B cell (primary cell): ENCODE results near the gene TCP10L. TPM values are rescaled to one million over a fixed set of nuclear protein-coding genes. Genes with fewer than 3 reads are reported as not detected.

Experiments
- ATAC-seq: fragments of 200-7000 bp; cut with Tn5 transposase; one replicate; pipeline ENCODE4 v1.10.0; 2021; ENCODE audit warnings: low read depth, mild to moderate bottlenecking, moderate number of reproducible peaks, moderate library complexity
- CTCF ChIA-PET: fragments of 350-600 bp; sonication (Branson Sonifier 250); formaldehyde crosslinking; loops from one replicate; lab custom pipeline; 2021; ENCODE audit warnings: antibody characterized with exemption, inconsistent platforms; lab: Charles Lee
- POLR2A ChIA-PET: fragments of 350-600 bp; sonication (Branson Sonifier 250); formaldehyde crosslinking; loops from one replicate; lab custom pipeline; 2021; ENCODE audit warnings: antibody characterized with exemption; lab: Charles Lee
- DNase-seq: peaks from one replicate; pipeline ENCODE4 v3.0.0; 2013
- H2AFZ ChIP-seq: 2 replicates; pipeline ENCODE4 v1.6.1; 2012; ENCODE audit warnings: mild to moderate bottlenecking, low read depth, low read length; ENCODE audit not compliant: insufficient read depth, poor library complexity, severe bottlenecking
- H3K27ac ChIP-seq, 2 donors: 1 replicate in 1 of 2; 2 replicates in 1 of 2; pipeline ENCODE4 v1.5.1; 2012 to 2013; ENCODE audit warnings: low read length in 2 of 2, mild to moderate bottlenecking in 2 of 2, moderate library complexity in 1 of 2
- H3K27me3 ChIP-seq, 4 experiments: fragments of 200-600 bp in 1 of 4; sonication (generic) in 1 of 4; replicated peaks in 1 of 4; 1 replicate in 2 of 4; 2 replicates in 2 of 4; pipeline versions ENCODE4 v1.6.1 to v1.7.0; 2013 to 2016; ENCODE audit warnings: low read length in 3 of 4, mild to moderate bottlenecking in 2 of 4, mixed read lengths in 1 of 4, moderate library complexity in 1 of 4; ENCODE audit not compliant: insufficient read depth in 4 of 4, control insufficient read depth in 3 of 4; ENCODE audit errors: control extremely low read depth in 1 of 4
- H3K36me3 ChIP-seq, 2 experiments: replicated peaks in 1 of 2; 1 replicate in 1 of 2; 2 replicates in 1 of 2; pipeline versions ENCODE4 v1.6.1 to v1.7.1; 2013; ENCODE audit warnings: low read length in 1 of 2; ENCODE audit not compliant: insufficient read depth in 2 of 2, control insufficient read depth in 1 of 2; ENCODE audit errors: control extremely low read depth in 1 of 2, extremely low read depth in 1 of 2
- H3K4me1 ChIP-seq, 2 donors: fragments of 200-600 bp in 1 of 2; sonication (generic) in 1 of 2; 1 replicate in 1 of 2; 2 replicates in 1 of 2; pipeline versions ENCODE4 v1.5.1 to v1.6.1; 2013 to 2017; ENCODE audit warnings: low read length in 2 of 2; ENCODE audit not compliant: control insufficient read depth in 2 of 2, insufficient read depth in 2 of 2
- H3K4me2 ChIP-seq: replicated peaks from 2 replicates; pipeline ENCODE3; 2012; ENCODE audit warnings: mild to moderate bottlenecking, low read depth, low read length; ENCODE audit not compliant: poor library complexity, severe bottlenecking
- H3K4me3 ChIP-seq, 5 experiments: fragments of 200-600 bp in 1 of 5; sonication (generic) in 1 of 5; 1 replicate in 3 of 5; 2 replicates in 2 of 5; pipeline versions ENCODE4 v1.5.1 to v1.7.0; 2011 to 2016; ENCODE audit warnings: low read length in 4 of 5, mild to moderate bottlenecking in 4 of 5, low read depth in 2 of 5, control low read depth in 1 of 5, moderate library complexity in 1 of 5; ENCODE audit not compliant: insufficient read depth in 1 of 5; ENCODE audit errors: control extremely low read depth in 1 of 5, extremely low read depth in 1 of 5
- H3K79me2 ChIP-seq: fragments of 200-600 bp; sonication (generic); one replicate; pipeline ENCODE4 v1.6.0; 2016; ENCODE audit warnings: low read length; ENCODE audit not compliant: control insufficient read depth, insufficient read depth
- H3K9ac ChIP-seq: fragments of 200-600 bp; sonication (generic); 2 replicates; pipeline ENCODE4 v1.6.1; 2017; ENCODE audit warnings: mild to moderate bottlenecking, low read length, moderate library complexity
- H3K9me3 ChIP-seq, 3 donors: one replicate each; pipeline versions ENCODE4 v1.6.1 to v1.7.1; 2013; ENCODE audit warnings: low read length in 2 of 3; ENCODE audit not compliant: control insufficient read depth in 2 of 3, insufficient read depth in 1 of 3; ENCODE audit errors: control extremely low read depth in 1 of 3
- H4K20me1 ChIP-seq: 2 replicates; pipeline ENCODE4 v1.6.0; 2012; ENCODE audit warnings: mild to moderate bottlenecking, low read length; ENCODE audit not compliant: insufficient read depth, control insufficient read depth, poor library complexity, severe bottlenecking
- H3K27ac Mint-ChIP-seq: one replicate; pipeline ENCODE4 v1.8.0; 2021; ENCODE audit warnings: mixed read lengths
- H3K27me3 Mint-ChIP-seq: one replicate; pipeline ENCODE4 v1.8.0; 2021; ENCODE audit warnings: mixed read lengths
- H3K4me1 Mint-ChIP-seq: one replicate; pipeline ENCODE4 v1.8.0; 2021; ENCODE audit warnings: mixed read lengths
- H3K4me3 Mint-ChIP-seq: one replicate; pipeline ENCODE4 v1.8.0; 2021; ENCODE audit warnings: mixed read lengths
- H3K9me3 Mint-ChIP-seq: one replicate; pipeline ENCODE4 v1.8.0; 2022; ENCODE audit warnings: mixed read lengths; ENCODE audit not compliant: insufficient read depth
- EZH2 ChIP-seq: IDR thresholded peaks from 2 replicates; pipeline ENCODE4 v1.6.1; 2012; ENCODE audit warnings: borderline replicate concordance, low read depth, mild to moderate bottlenecking, moderate library complexity, low read length; ENCODE audit not compliant: insufficient read depth, poor library complexity, severe bottlenecking
- WGBS: methylation state at CpG from one replicate; pipeline ENCODE4 v1.1.5; 2013; ENCODE audit warnings: missing lambda C conversion rate; ENCODE audit not compliant: insufficient coverage; 5-methylcytosine and 5-hydroxymethylcytosine counted together
- intact Hi-C: fragments of 100-400 bp; cut with micrococcal nuclease; formaldehyde crosslinking; loops from one replicate; pipeline ENCODE4 v1.10.0; 2022
- polyA plus RNA-seq: library from polyadenylated mRNA; depleted of rRNA; stranded (reverse); fragments of >200 nt; gene quantifications from 2 replicates; pipeline ENCODE4 v1.2.3, GENCODE V29; 2012
- total RNA-seq, 2 donors: library from RNA; stranded (reverse); fragments of 120-200 nt in 1 of 2; gene quantifications; 1 replicate in 1 of 2; 2 replicates in 1 of 2; pipeline versions ENCODE4 v1.2.3 to v1.2.4, GENCODE V29; 2013 to 2022
- TF ChIP-seq, protein P1 (sequence below): fragments of 200-600 bp; IDR thresholded peaks from one replicate; pipeline ENCODE4 v1.8.0; 2022; ENCODE audit warnings: antibody characterized with exemption, mild to moderate bottlenecking

Gene TCP10L
- total and polyA plus RNA-seq, 2 donors (not counting 1 experiment from before 2014, with no cell fraction given), result 0.39 TPM

GRCh38 chr21:32574946-32575925 is 10.1 kb downstream of the TCP10L start:
- Mint-ChIP-seq H3K27me3 (peaks cover 3% of the 10 kb centered on the region), H3K27ac (no peak overlapping the region), H3K9me3 (no peaks in the 10 kb centered on the region), H3K4me3 (no peak overlapping the region), H3K4me1 (no peaks in the 10 kb centered on the region)
- POLR2A ChIA-PET, result no interaction called here
- H3K4me1 ChIP-seq, result no peaks in the 10 kb centered on the region
- no peak overlapping the region for H3K27ac ChIP-seq
- intact Hi-C loops, result no loop called here
- peaks cover 0 to 3% (median 0%) of the 10 kb centered on the region in 4 experiments for H3K27me3 ChIP-seq
- WGBS, result 91% methylated on average over 26 of the region's 26 CpGs
- no peak for DNase-seq
- CTCF ChIA-PET, result interaction anchor here (1.0 kb wide), 1 partner anchor 25 kb away, joined by 3 read pairs; no protein-coding TSS in a partner anchor
- no peak overlapping the region for H3K4me3 ChIP-seq
- H3K36me3 ChIP-seq, result no peaks in the 10 kb centered on the region
- no peak for TF ChIP-seq EZH2
- TF ChIP-seq, protein P1, sequence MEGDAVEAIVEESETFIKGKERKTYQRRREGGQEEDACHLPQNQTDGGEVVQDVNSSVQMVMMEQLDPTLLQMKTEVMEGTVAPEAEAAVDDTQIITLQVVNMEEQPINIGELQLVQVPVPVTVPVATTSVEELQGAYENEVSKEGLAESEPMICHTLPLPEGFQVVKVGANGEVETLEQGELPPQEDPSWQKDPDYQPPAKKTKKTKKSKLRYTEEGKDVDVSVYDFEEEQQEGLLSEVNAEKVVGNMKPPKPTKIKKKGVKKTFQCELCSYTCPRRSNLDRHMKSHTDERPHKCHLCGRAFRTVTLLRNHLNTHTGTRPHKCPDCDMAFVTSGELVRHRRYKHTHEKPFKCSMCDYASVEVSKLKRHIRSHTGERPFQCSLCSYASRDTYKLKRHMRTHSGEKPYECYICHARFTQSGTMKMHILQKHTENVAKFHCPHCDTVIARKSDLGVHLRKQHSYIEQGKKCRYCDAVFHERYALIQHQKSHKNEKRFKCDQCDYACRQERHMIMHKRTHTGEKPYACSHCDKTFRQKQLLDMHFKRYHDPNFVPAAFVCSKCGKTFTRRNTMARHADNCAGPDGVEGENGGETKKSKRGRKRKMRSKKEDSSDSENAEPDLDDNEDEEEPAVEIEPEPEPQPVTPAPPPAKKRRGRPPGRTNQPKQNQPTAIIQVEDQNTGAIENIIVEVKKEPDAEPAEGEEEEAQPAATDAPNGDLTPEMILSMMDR, result no peak
- H2AFZ ChIP-seq, result no peak overlapping the region
- H3K9me3 ChIP-seq, result no peaks in the 10 kb centered on the region
- ATAC-seq, result no peak
- H3K79me2 ChIP-seq, result no peaks in the 10 kb centered on the region
- no peak overlapping the region for H3K9ac ChIP-seq
- H3K4me2 ChIP-seq, result no peak overlapping the region
- H4K20me1 ChIP-seq, result no peaks in the 10 kb centered on the region
